ENCODE data around the gene TM4SF5. TPM values are rescaled to one million over a fixed set of nuclear protein-coding genes. Genes with fewer than 3 reads are reported as not detected.
A peak's percentile ranks its signal among the peaks of the same experiment; 100 is the strongest.

TM4SF5 gene
- total RNA-seq, 3 donors from 2014 or later (not counting 1 experiment from before 2014, with no cell fraction given) = not detected

DNA sequence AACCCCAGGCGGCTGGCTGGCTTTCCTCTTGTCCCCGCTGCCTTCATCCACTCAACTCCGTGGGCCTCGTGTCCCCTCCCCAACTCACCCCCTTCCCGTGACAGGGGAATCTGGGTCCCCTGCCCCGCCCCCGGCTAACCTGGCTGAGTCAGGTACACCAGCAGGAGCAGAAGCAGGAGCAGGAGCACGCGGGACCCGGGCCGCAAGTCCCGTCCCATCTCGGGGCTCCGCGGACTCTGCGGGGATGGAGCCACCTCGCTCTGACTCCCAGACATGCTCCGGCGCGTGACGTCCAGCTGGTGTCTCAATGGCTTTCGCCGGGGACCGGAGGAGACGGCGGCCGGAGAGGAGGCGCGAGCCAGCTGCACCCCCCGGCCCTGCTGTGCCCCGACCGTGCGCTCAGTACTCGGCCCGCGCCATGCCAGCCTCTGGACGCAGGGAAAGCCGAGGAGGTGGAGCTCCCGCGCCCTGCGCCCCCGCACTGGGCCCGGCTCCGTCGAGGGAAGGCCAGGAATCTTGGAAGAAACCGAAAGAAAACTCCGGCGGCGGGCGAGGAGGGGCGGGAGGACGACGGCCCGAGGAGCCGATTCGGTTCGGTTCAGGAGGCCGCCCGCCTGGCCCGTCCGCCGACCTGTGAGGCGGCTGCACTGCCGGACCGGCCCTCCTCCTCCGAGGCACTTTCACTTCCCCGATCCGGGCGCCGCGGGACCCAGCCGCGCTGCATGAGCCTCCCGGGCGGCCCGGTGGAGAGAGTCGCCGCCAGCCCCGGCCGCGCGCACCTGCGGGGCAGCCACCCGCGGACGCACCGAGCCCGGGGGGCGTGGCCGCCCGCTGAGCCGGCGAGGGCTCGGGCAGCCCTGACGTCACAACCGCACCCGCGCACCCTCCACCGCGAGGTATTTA is 32.3 kb upstream of the TM4SF5 start, which contains the start of the genes CXCL16 and ZMYND15:
Gene CXCL16, minus strand, starts transcription at position 807 of the 903 bp plus-strand sequence. Its CDS starts 589 bp downstream, at position 218.
Gene ZMYND15, plus strand, starts transcription at position 712 of the 903 bp plus-strand sequence. CDS start 716 bp downstream, outside the sequence.
- peak within 1 kb of the TSS; percentile 18 to 81 for H3K27ac Mint-ChIP-seq
- no peaks in the 10 kb centered on the region for H3K36me3 Mint-ChIP-seq
- peak within 1 kb of the TSS; percentile 89 for H3K4me3 Mint-ChIP-seq
- peak within 1 kb of the TSS; percentile 55 for H3K4me3 ChIP-seq (ENCODE audit: low read length)
- peaks cover 16 to 23% of the 10 kb centered on the region in 2 donors for H3K4me1 Mint-ChIP-seq
- peaks cover 18 to 44% of the 10 kb centered on the region in 2 donors for H3K27me3 Mint-ChIP-seq (ENCODE audit: low read depth in 2 of 2)
- peak; percentile 70 to 78 (median 77) for ATAC-seq
- intact Hi-C loops (cut with micrococcal nuclease) = no loop called here
- H3K27ac ChIP-seq (ENCODE audit: low read length) = no peak within 1 kb of the TSS
- no peaks in the 10 kb centered on the region for H3K9me3 ChIP-seq (ENCODE audit: control insufficient read depth, insufficient read depth, low read length)
- H3K36me3 ChIP-seq (ENCODE audit: control insufficient read depth, insufficient read depth, low read length) = no peaks in the 10 kb centered on the region
- under 1% methylated on average over 100 of the region's 100 CpGs for WGBS (ENCODE audit: insufficient coverage)
- no peaks in the 10 kb centered on the region for H3K9me3 Mint-ChIP-seq
- DNase-seq = peak; percentile 51 to 84
- TF ChIP-seq, protein P1, sequence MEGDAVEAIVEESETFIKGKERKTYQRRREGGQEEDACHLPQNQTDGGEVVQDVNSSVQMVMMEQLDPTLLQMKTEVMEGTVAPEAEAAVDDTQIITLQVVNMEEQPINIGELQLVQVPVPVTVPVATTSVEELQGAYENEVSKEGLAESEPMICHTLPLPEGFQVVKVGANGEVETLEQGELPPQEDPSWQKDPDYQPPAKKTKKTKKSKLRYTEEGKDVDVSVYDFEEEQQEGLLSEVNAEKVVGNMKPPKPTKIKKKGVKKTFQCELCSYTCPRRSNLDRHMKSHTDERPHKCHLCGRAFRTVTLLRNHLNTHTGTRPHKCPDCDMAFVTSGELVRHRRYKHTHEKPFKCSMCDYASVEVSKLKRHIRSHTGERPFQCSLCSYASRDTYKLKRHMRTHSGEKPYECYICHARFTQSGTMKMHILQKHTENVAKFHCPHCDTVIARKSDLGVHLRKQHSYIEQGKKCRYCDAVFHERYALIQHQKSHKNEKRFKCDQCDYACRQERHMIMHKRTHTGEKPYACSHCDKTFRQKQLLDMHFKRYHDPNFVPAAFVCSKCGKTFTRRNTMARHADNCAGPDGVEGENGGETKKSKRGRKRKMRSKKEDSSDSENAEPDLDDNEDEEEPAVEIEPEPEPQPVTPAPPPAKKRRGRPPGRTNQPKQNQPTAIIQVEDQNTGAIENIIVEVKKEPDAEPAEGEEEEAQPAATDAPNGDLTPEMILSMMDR (IDR thresholded peaks at IDR 0.05) = no peak
- H3K4me1 ChIP-seq (ENCODE audit: control insufficient read depth, insufficient read depth, low read length) = peaks cover 20% of the 10 kb centered on the region
- H3K27me3 ChIP-seq (ENCODE audit: control insufficient read depth, insufficient read depth, low read length) = peaks cover 16% of the 10 kb centered on the region

DNA sequence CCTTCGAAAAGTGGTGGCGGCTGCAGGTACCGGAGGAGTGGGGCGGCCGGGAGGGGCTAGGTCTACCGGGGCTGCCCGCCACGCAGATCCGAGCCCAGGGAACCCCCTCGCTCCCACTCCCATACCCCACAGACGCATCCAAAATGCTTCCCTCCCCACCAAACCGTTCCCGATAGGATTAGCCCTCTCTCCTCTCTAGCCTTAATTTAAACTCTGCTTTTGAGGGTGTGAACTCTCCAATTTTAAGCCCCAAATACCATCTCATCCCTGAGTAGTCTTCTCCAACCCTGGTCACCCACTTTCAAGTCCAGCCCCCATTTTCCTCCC is 31.7 kb upstream of the TM4SF5 start:
- 19% methylated on average over 13 of the region's 13 CpGs for WGBS (ENCODE audit: insufficient coverage)
- DNase-seq = no peak
- Histone ChIP-seq H3K36me3 (ENCODE audit: control insufficient read depth, insufficient read depth, low read length) (no peaks in the 10 kb centered on the region), H3K27ac (ENCODE audit: low read length) (no peak overlapping the region), H3K9me3 (ENCODE audit: control insufficient read depth, insufficient read depth, low read length) (no peaks in the 10 kb centered on the region), H3K4me1 (ENCODE audit: control insufficient read depth, insufficient read depth, low read length) (peaks cover 23% of the 10 kb centered on the region), H3K4me3 (ENCODE audit: low read length) (peak overlapping the region; percentile 41), H3K27me3 (ENCODE audit: control insufficient read depth, insufficient read depth, low read length) (peaks cover 19% of the 10 kb centered on the region)
- H3K36me3 Mint-ChIP-seq = no peaks in the 10 kb centered on the region
- intact Hi-C loops (cut with micrococcal nuclease) = no loop called here
- H3K4me1 Mint-ChIP-seq = peaks cover 16 to 26% of the 10 kb centered on the region in 2 donors
- H3K27ac Mint-ChIP-seq = peak overlapping the region in 1 of 2 donors; percentile 81
- no peak for ATAC-seq
- H3K27me3 Mint-ChIP-seq (ENCODE audit: low read depth in 2 of 2) = peaks cover 18 to 47% of the 10 kb centered on the region in 2 donors
- TF ChIP-seq, protein P1 (IDR thresholded peaks at IDR 0.05) = no peak
- H3K4me3 Mint-ChIP-seq = peak overlapping the region; percentile 89
- no peaks in the 10 kb centered on the region for H3K9me3 Mint-ChIP-seq

DNA sequence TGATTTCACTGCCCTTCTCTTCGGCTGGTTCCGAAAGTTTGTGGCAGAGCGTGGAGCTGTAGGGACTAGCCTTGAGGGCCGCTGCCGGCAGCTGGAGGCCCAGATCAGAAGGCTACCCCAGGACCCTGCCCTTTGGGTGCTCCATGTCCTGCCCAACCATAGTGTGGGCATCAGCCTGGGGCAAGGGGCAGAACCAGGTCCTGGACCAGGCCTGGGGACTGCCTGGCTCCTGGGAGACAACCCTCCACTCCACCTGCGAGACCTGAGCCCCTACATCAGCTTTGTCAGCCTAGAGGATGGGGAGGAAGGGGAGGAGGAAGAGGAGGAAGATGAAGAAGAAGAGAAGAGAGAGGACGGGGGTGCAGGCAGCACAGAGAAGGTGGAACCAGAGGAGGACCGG is 31.1 kb upstream of the TM4SF5 start:
- intact Hi-C loops (cut with micrococcal nuclease) = no loop called here
- 95% methylated on average over 7 of the region's 8 CpGs for WGBS (ENCODE audit: insufficient coverage)
- no peak overlapping the region for H3K4me3 ChIP-seq (ENCODE audit: low read length)

More for the DNA sequence above, 31.1 kb upstream of the TM4SF5 start:
- DNase-seq (no peak), ATAC-seq (no peak)
- Histone ChIP-seq H3K36me3 (ENCODE audit: control insufficient read depth, insufficient read depth, low read length) (no peaks in the 10 kb centered on the region), H3K4me1 (ENCODE audit: control insufficient read depth, insufficient read depth, low read length) (peaks cover 27% of the 10 kb centered on the region), H3K27me3 (ENCODE audit: control insufficient read depth, insufficient read depth, low read length) (peaks cover 21% of the 10 kb centered on the region), H3K27ac (ENCODE audit: low read length) (no peak overlapping the region), H3K9me3 (ENCODE audit: control insufficient read depth, insufficient read depth, low read length) (no peaks in the 10 kb centered on the region)
- H3K27ac Mint-ChIP-seq = peak overlapping the region in 1 of 2 donors; percentile 81
- H3K9me3 Mint-ChIP-seq = no peaks in the 10 kb centered on the region
- peaks cover 16 to 31% of the 10 kb centered on the region in 2 donors for H3K4me1 Mint-ChIP-seq
- H3K27me3 Mint-ChIP-seq (ENCODE audit: low read depth in 2 of 2) = peaks cover 18 to 52% of the 10 kb centered on the region in 2 donors
- TF ChIP-seq, protein P1 (IDR thresholded peaks at IDR 0.05) = no peak
- H3K36me3 Mint-ChIP-seq = no peaks in the 10 kb centered on the region
- peak overlapping the region; percentile 89 for H3K4me3 Mint-ChIP-seq
